OCI-M2 (cell line): ENCODE results near the gene PDE1C.
"Not testable (repeated sequence)": the region's sequence is repeated elsewhere in the genome, so short reads cannot be mapped to it uniquely, and the experiment has no call there.

Source experiments
- DNase-seq: peaks from one replicate; lab custom pipeline; 2025; ENCODE audit not compliant: unreplicated experiment; lab: John Stamatoyannopoulos, UW

PDE1C gene

GRCh38 chr7:32045228-32045627 lies 25.0 kb downstream of the PDE1C start:
- DNase-seq: no peak

- DNase-seq: no peak
Measured at GRCh38 chr7:32044739-32045138, 25.5 kb downstream of the PDE1C start.

GRCh38 chr7:32043688-32044087 lies 26.5 kb downstream of the PDE1C start:
- no peak for DNase-seq

- no peak for DNase-seq
Measured at GRCh38 chr7:32042900-32043299, 27.3 kb downstream of the PDE1C start.

GRCh38 chr7:32039000-32039756 lies 31.0 kb downstream of the PDE1C start:
- DNase-seq: no peak

- DNase-seq: no peak
Measured at GRCh38 chr7:32037650-32038198, 32.5 kb downstream of the PDE1C start.

- DNase-seq: no peak
Measured at GRCh38 chr7:32036557-32036956, 33.6 kb downstream of the PDE1C start.

GRCh38 chr7:32034052-32034451 lies 36.2 kb downstream of the PDE1C start:
- no peak for DNase-seq

GRCh38 chr7:32033006-32033405 lies 37.2 kb downstream of the PDE1C start:
- no peak for DNase-seq

GRCh38 chr7:32032211-32032610 lies 38.0 kb downstream of the PDE1C start:
- no peak for DNase-seq

- DNase-seq: no peak
Measured at GRCh38 chr7:32030904-32031692, 39.1 kb downstream of the PDE1C start.

- no peak for DNase-seq
Measured at GRCh38 chr7:32026083-32026425, 44.2 kb downstream of the PDE1C start.

GRCh38 chr7:32025381-32026082 lies 44.7 kb downstream of the PDE1C start:
- DNase-seq: no peak

- no peak for DNase-seq
Measured at GRCh38 chr7:32023376-32023775, 46.8 kb downstream of the PDE1C start.

GRCh38 chr7:32022966-32023365 lies 47.2 kb downstream of the PDE1C start:
- DNase-seq: no peak

GRCh38 chr7:32020551-32021159 lies 49.6 kb downstream of the PDE1C start:
- no peak for DNase-seq

- no peak for DNase-seq
Measured at GRCh38 chr7:32018845-32019578, 51.2 kb downstream of the PDE1C start.

- no peak for DNase-seq
Measured at GRCh38 chr7:32015133-32015532, 55.1 kb downstream of the PDE1C start.

GRCh38 chr7:32013471-32013870 lies 56.7 kb downstream of the PDE1C start:
- DNase-seq: not testable (repeated sequence)

GRCh38 chr7:32005577-32005976 lies 64.6 kb downstream of the PDE1C start:
- DNase-seq: no peak
